K562 (cell line): ENCODE data around the gene HELLS. TPM values are rescaled to one million over a fixed set of nuclear protein-coding genes. Genes with fewer than 3 reads are reported as not detected.
A peak's percentile ranks its signal among the peaks of the same experiment; 100 is the strongest.
"Not testable (repeated sequence)": the region's sequence is repeated elsewhere in the genome, so short reads cannot be mapped to it uniquely, and the experiment has no call there.

Experiments used
- ATAC-seq: fragments of 200-7000 bp; cut with Tn5 transposase; 3 replicates; pipeline ENCODE4 v1.9.1; 2020; ENCODE audit warnings: moderate library complexity
- BruUV-seq: library from RNA; stranded (reverse); fragments of 400-500 nt; replicated peaks from 2 replicates; lab custom pipeline; 2021; lab: Mats Ljungman, UMichigan
- CTCF ChIA-PET: fragments of 300-600 bp; formaldehyde crosslinking; extraction: SDS; loops from one replicate; lab custom pipeline; 2021; ENCODE audit warnings: low intra/inter-chr PET ratio; lab: Yijun Ruan, JAX
- POLR2A ChIA-PET: fragments of 300-600, 350-650 bp; sonication (Branson Sonifier 250); formaldehyde crosslinking; extraction: SDS; loops from one replicate; lab custom pipeline; 2021; ENCODE audit warnings: antibody characterized with exemption, inconsistent platforms; lab: Yijun Ruan, JAX
- DNase-seq, 4 experiments: peaks; one replicate each; pipeline versions ENCODE4 v3.0.0 to v3.0.0-alpha.2; 2011 to 2018; ENCODE audit warnings: low spot score in 3 of 4, mixed read lengths in 3 of 4; ENCODE audit errors: extremely low read depth in 1 of 4
- FAIRE-seq: peaks from 2 replicates; lab custom pipeline; 2011; peaks lifted over from hg19 to GRCh38; lab: Jason Lieb, UNC
- H2AFZ ChIP-seq: 2 replicates; pipeline ENCODE4 v1.6.0; 2011; ENCODE audit warnings: low read depth, low read length, control low read depth, inconsistent platforms
- H3K27ac ChIP-seq: fragments of 200-600 bp; 3 replicates; pipeline ENCODE4 v1.8.0; 2011; ENCODE audit warnings: low read depth, mild to moderate bottlenecking, control low read depth, inconsistent platforms, low read length, moderate library complexity, mixed read lengths; ENCODE audit errors: extremely low read depth
- H3K27me3 ChIP-seq, 2 experiments: fragments of 300-600 bp in 1 of 2; 2 replicates in 1 of 2; 3 replicates in 1 of 2; pipeline versions ENCODE4 v1.6.0 to v1.8.0; 2011; ENCODE audit warnings: inconsistent platforms in 2 of 2, low read length in 2 of 2, mild to moderate bottlenecking in 1 of 2, mixed read lengths in 1 of 2, moderate library complexity in 1 of 2; ENCODE audit not compliant: control insufficient read depth in 2 of 2, insufficient read depth in 2 of 2
- H3K36me3 ChIP-seq: fragments of 300-600 bp; 3 replicates; pipeline ENCODE4 v1.8.0; 2011; ENCODE audit warnings: mild to moderate bottlenecking, low read length, inconsistent platforms; ENCODE audit not compliant: control insufficient read depth, insufficient read depth
- H3K4me1 ChIP-seq, 2 experiments: fragments of 200-600 bp in 1 of 2; replicated peaks in 1 of 2; 2 replicates in 1 of 2; 3 replicates in 1 of 2; pipeline versions ENCODE4 v1.5.1 to v1.8.0; 2011; ENCODE audit warnings: inconsistent platforms in 2 of 2, low read length in 2 of 2, mild to moderate bottlenecking in 1 of 2, mixed read lengths in 1 of 2, moderate library complexity in 1 of 2; ENCODE audit not compliant: control insufficient read depth in 2 of 2, insufficient read depth in 2 of 2
- H3K4me2 ChIP-seq: 2 replicates; pipeline ENCODE4 v1.6.1; 2011; ENCODE audit warnings: low read length, control low read depth, inconsistent platforms, mixed read lengths; ENCODE audit not compliant: insufficient read depth
- H3K4me3 ChIP-seq: fragments of 200-600 bp; sonication (generic), shearing (Covaris generic); 2 replicates; pipeline ENCODE4 v1.5.1; 2016; ENCODE audit warnings: control low read depth, inconsistent platforms
- H3K79me2 ChIP-seq: fragments of 200-600 bp; 3 replicates; pipeline ENCODE4 v1.8.0; 2011; ENCODE audit warnings: low read length, inconsistent platforms; ENCODE audit not compliant: control insufficient read depth, insufficient read depth
- H3K9ac ChIP-seq, 2 experiments: 2 replicates each; pipeline versions ENCODE4 v1.6.0 to v1.6.1; 2011; ENCODE audit warnings: low read depth in 2 of 2, low read length in 2 of 2, control low read depth in 1 of 2, inconsistent platforms in 1 of 2, mild to moderate bottlenecking in 1 of 2, mixed read lengths in 1 of 2; ENCODE audit not compliant: insufficient read depth in 1 of 2
- H3K9me1 ChIP-seq: one replicate; pipeline ENCODE4 v1.6.0; 2011; ENCODE audit warnings: inconsistent platforms, mild to moderate bottlenecking, low read length, moderate library complexity; ENCODE audit not compliant: control insufficient read depth, insufficient read depth
- H3K9me3 ChIP-seq: replicated peaks from 2 replicates; pipeline ENCODE4 v1.5.1; 2011; ENCODE audit warnings: low read depth, low read length, inconsistent platforms; ENCODE audit not compliant: control insufficient read depth, insufficient read depth
- H4K20me1 ChIP-seq: replicated peaks from 2 replicates; pipeline ENCODE4 v1.6.1; 2011; ENCODE audit warnings: low read length, inconsistent platforms, mixed read lengths; ENCODE audit not compliant: control insufficient read depth, insufficient read depth
- C11orf30 ChIP-seq: fragments of 450-650 bp; IDR thresholded peaks from 2 replicates; pipeline ENCODE4 v1.6.1; 2016; ENCODE audit warnings: low read depth, mild to moderate bottlenecking
- EWSR1 ChIP-seq: fragments of 450-650 bp; IDR thresholded peaks from 2 replicates; pipeline ENCODE4 v1.6.1; 2018; ENCODE audit warnings: borderline replicate concordance, mild to moderate bottlenecking, low read depth, moderate library complexity; ENCODE audit not compliant: partially characterized antibody
- FOXM1 ChIP-seq, 2 experiments: fragments of 450-650 bp in 1 of 2; sonication (generic) in 1 of 2; formaldehyde crosslinking in 1 of 2; IDR thresholded peaks; 2 replicates each; pipeline versions ENCODE4 v1.6.1 to v1.9.0; 2017 to 2022; ENCODE audit warnings: low read depth in 2 of 2, mild to moderate bottlenecking in 2 of 2, missing genetic modification reagents in 1 of 2, moderate library complexity in 1 of 2
- MAFG ChIP-seq: fragments of 450-650 bp; conservative IDR thresholded peaks from 2 replicates; pipeline ENCODE4 v1.6.1; 2016; ENCODE audit warnings: missing genetic modification characterization, missing compliant biosample characterization
- POLR2H ChIP-seq: IDR thresholded peaks from 2 replicates; pipeline ENCODE4 v1.6.1; 2016; ENCODE audit warnings: missing genetic modification characterization, low read depth, mild to moderate bottlenecking, control low read depth, missing compliant biosample characterization, moderate library complexity
- RBM34 ChIP-seq: fragments of 200-400 bp; formaldehyde crosslinking; IDR thresholded peaks from 2 replicates; pipeline ENCODE4 v1.6.1; 2018; ENCODE audit warnings: low read length, borderline replicate concordance; ENCODE audit not compliant: insufficient read depth
- SMAD2 ChIP-seq: fragments of 150-350 bp; IDR thresholded peaks from 2 replicates; pipeline ENCODE4 v1.6.1; 2014; ENCODE audit warnings: low read depth, mild to moderate bottlenecking, low read length
- SMAD3 ChIP-seq: fragments of 450-650 bp; formaldehyde crosslinking; conservative IDR thresholded peaks from 2 replicates; pipeline ENCODE4 v1.4.0; 2020; ENCODE audit warnings: mild to moderate bottlenecking
- ZNF316 ChIP-seq: fragments of 450-650 bp; IDR thresholded peaks from 2 replicates; pipeline ENCODE4 v1.6.1; 2016
- ZNF586 ChIP-seq: fragments of 450-650 bp; formaldehyde crosslinking; conservative IDR thresholded peaks from 2 replicates; pipeline ENCODE4 v1.4.0; 2020; ENCODE audit warnings: mild to moderate bottlenecking, moderate library complexity
- WGBS: fragments of 100-300 bp; shearing (Covaris generic); methylation state at CpG from one replicate; pipeline ENCODE4 v1.1.6; 2016; ENCODE audit warnings: low coverage, mixed read lengths; ENCODE audit not compliant: insufficient coverage; ENCODE audit errors: missing lambda C conversion rate; 5-methylcytosine and 5-hydroxymethylcytosine counted together
- in situ Hi-C: fragments of 300-500 bp; cut with MboI; formaldehyde crosslinking; loops from 4 replicates; pipeline ENCODE4 v1.15.0; 2018; ENCODE audit warnings: inconsistent platforms, mixed read lengths
- intact Hi-C: fragments of 100-400 bp; cut with micrococcal nuclease; formaldehyde crosslinking; loops from 2 replicates; pipeline ENCODE4 v1.14.2; 2022
- polyA plus RNA-seq, 8 experiments: library from polyadenylated mRNA; depleted of rRNA in 4 of 8; stranded (reverse) in 5 of 8; unstranded in 3 of 8; fragments of >200 nt; fragmentation: Nextera tagmentation in 2 of 8; fragmentation: Illumina TruSeq in 1 of 8; extraction: Ambion mirVana in 2 of 8; extraction: Trizol in 1 of 8; gene quantifications; 2 replicates each; pipeline versions ENCODE4 v1.2.1 to v1.2.3, GENCODE V29; 2011 to 2014; ENCODE audit warnings: inconsistent platforms in 1 of 8, missing spikeins in 1 of 8
- total RNA-seq, 7 experiments: library from RNA; depleted of rRNA in 6 of 7; stranded (reverse); fragments of >200 nt in 6 of 7; fragmentation: Illumina TruSeq in 2 of 7; extraction: Trizol in 2 of 7; gene quantifications; 2 replicates each; pipeline versions ENCODE4 v1.2.1 to v1.2.3, GENCODE V29; 2011 to 2021; ENCODE audit warnings: low replicate concordance in 1 of 7
- TF ChIP-seq, protein P1 (sequence below): IDR thresholded peaks from 2 replicates; pipeline ENCODE4 v1.6.1; 2011; ENCODE audit not compliant: insufficient read length; ENCODE audit errors: extremely low read depth

The HELLS gene
- total and polyA plus RNA-seq, 9 of the 15 experiments (the other 6 are each of a cell fraction or from before 2014, with no cell fraction given): 8.8 to 52.1 (median 24.7) TPM

DNA sequence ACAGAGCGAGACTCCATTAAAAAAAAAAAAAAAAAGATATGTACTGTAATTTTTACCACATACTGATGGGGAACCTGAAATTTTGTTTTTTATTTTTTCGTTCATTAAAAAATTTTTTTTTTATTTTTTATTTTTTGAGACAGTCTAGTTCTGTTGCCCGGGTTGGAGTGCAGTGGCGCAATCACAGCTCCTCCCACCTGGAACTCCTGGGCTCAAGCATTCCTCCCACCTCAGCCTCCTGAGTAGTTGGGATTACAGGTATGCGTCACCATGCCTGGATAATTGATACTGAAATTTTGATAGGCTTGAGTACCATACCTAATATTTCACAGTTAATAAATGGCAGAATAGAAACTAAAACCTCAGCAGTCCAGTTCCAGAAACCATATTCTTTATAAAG, 20.9 kb upstream of the HELLS start (continued):
- no peak for TF ChIP-seq RBM34

DNA sequence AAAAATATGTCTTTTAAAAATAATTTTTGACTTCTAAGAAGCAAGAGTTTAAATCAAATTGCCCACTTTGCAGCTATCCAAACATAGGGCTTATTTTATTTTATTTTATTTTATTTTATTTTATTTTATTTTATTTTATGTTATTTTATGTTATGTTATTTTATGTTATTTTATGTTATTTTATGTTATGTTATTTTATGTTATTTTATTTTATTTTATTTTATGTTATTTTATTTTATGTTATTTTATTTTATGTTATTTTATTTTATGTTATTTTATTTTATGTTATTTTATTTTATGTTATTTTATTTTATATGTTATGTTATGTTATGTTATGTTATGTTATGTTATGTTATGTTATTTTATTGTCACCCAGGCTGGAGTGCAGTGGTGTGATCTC, 14.0 kb upstream of the HELLS start:
- H3K9ac ChIP-seq, H3K4me1 ChIP-seq, POLR2A ChIA-PET, intact Hi-C loops, FAIRE-seq, H3K27ac ChIP-seq, H3K9me1 ChIP-seq, H2AFZ ChIP-seq, H3K9me3 ChIP-seq, CTCF ChIA-PET, H3K4me2 ChIP-seq, H3K79me2 ChIP-seq, H3K4me3 ChIP-seq, in situ Hi-C loops, ATAC-seq, H3K36me3 ChIP-seq, DNase-seq, BruUV-seq, H4K20me1 ChIP-seq, H3K27me3 ChIP-seq: not testable (repeated sequence)

DNA sequence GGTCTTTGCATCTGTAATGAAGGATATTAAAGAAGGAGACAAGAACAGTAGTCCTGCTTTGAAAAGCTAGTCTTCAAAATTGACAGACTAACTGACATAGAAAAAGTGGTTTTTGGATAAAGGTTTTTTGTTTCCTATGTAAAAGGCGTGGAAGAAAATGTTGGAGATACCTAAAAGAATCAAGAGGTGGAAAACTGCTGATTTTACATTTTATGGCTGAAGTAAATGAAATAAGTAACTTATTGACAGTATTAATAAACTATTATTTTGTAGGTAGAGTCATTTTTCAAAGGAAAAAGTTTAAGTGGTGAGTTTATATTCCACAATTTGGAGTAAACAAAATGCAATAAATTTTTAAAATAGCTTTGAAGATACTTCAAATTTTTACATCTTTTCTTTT, 12.6 kb upstream of the HELLS start:
- Histone ChIP-seq H3K9me1 (no peaks in the 10 kb centered on the region), H3K27me3 (no peaks in the 10 kb centered on the region), H2AFZ (no peak overlapping the region), H3K4me1 (no peaks in the 10 kb centered on the region), H3K4me2 (no peak overlapping the region), H3K9me3 (no peaks in the 10 kb centered on the region; the same call in 1 of the 2 replicates), H3K36me3 (no peaks in the 10 kb centered on the region), H3K27ac (no peak overlapping the region), H3K4me3 (no peak overlapping the region), H4K20me1 (no peaks in the 10 kb centered on the region), H3K79me2 (no peaks in the 10 kb centered on the region), H3K9ac (no peak overlapping the region)
- no peak for ATAC-seq
- ChIA-PET CTCF (no interaction called here), POLR2A (no interaction called here)
- 83% methylated on average over 1 of the region's 1 CpG for WGBS
- DNase-seq: no peak
- FAIRE-seq: no peak
- in situ Hi-C loops: no loop called here
- BruUV-seq: no TSS peak
- intact Hi-C loops: no loop called here
- TF ChIP-seq EWSR1: no peak
- TF ChIP-seq POLR2H (tag): no peak
- no peak for TF ChIP-seq SMAD3 (CRISPR knock-in tag)
- TF ChIP-seq SMAD2: no peak
- TF ChIP-seq MAFG: peak; percentile 52
- TF ChIP-seq ZNF316: peak; percentile 84
- TF ChIP-seq, protein P1, sequence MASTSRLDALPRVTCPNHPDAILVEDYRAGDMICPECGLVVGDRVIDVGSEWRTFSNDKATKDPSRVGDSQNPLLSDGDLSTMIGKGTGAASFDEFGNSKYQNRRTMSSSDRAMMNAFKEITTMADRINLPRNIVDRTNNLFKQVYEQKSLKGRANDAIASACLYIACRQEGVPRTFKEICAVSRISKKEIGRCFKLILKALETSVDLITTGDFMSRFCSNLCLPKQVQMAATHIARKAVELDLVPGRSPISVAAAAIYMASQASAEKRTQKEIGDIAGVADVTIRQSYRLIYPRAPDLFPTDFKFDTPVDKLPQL: no peak
- TF ChIP-seq FOXM1 (IDR thresholded peaks at IDR 0.05; ENCODE audit: low read depth): no peak
- TF ChIP-seq FOXM1 (CRISPR knock-in tag; IDR thresholded peaks at IDR 0.05; ENCODE audit: low read depth): no peak
- no peak for TF ChIP-seq ZNF586 (CRISPR knock-in tag)
- peak; percentile 59; the same call in 1 of the 2 replicates for TF ChIP-seq C11orf30
